ENCODE data around the gene PRG3.
"Not testable (repeated sequence)": the region's sequence is repeated elsewhere in the genome, so short reads cannot be mapped to it uniquely, and the experiment has no call there.

The PRG3 gene

DNA sequence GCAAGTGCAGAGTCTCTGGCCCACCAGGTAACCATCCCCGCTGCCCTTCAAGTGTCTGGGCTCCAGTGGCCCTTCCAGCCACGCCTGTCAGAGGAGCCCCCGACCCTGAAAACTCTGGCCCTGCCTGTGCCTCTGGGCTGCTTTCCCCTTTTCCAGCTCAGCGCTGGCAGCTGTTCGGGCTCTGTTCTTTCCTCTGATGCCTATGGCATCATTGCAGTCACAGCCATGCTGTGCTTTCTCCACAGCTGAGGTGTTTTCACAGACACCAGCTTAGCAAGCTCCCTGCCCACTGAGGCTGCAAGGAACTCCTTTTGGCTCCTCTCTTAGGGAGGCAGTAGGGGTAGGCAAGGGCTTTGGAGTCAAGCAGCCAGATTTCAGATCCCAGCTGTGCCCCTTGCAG, 21.6 kb downstream of the PRG3 start:
- DNase-seq (ENCODE audit: low read depth) = no peak

DNA sequence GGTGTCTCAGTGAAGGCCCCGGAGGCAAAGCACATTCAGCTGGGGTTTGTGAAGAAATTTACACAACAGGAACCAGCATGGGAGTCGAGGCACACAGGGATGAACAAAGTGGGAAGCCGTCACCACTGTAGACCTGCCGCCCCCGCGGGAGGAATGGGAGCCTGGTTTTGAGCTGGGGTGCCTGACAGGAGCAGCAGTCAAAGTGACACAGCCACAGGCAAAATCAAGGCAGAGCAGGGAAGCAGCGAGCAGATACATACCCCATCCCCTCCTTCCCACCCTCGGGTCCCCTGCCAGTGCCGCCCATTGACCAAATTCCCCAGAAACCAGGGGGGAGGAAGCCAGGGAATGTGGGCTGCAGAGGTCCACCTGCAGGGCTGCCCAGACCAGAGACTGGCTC, 22.0 kb downstream of the PRG3 start:
- no peak for DNase-seq (ENCODE audit: low read depth)

DNA sequence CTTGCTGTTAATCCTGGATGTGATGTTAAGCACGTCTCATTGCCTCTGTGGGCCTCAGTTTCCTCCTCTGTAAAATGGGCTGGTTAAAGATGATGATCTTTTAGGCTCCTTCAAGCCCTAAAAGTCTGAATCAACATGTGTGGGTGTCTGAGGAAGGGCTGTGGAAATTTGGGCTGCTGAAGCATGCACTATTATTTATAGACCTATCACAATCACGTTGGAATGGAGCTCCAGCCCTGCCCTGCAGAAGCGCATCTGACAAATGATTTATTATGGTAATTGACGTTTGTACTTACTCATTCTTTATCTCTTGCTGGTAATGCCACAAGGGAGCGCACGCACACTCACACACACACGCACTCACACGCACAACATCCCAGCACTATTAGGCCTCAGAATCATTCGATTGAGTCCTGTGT, 22.4 kb downstream of the PRG3 start:
- no peak for DNase-seq (ENCODE audit: low read depth)

DNA sequence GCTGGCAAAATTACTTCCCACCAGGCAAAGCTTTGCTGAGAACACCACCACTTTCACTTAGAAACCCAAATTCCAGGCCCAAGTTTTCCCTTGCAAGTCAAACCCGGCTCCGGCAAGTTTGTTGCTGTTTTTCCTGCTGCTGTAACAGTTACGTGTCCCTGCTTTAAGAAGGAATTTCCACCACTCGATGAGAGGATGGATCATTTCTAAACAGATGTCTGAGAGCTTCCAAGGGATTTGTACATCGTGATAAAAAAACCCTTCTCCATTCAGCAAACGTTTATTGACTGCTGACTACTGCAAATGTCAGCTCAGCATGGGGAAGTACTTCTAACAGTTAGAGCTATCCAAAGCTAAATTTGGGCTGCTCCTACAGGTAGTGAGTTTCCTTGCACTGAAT, 23.1 kb downstream of the PRG3 start:
- DNase-seq (ENCODE audit: low read depth) = no peak

DNA sequence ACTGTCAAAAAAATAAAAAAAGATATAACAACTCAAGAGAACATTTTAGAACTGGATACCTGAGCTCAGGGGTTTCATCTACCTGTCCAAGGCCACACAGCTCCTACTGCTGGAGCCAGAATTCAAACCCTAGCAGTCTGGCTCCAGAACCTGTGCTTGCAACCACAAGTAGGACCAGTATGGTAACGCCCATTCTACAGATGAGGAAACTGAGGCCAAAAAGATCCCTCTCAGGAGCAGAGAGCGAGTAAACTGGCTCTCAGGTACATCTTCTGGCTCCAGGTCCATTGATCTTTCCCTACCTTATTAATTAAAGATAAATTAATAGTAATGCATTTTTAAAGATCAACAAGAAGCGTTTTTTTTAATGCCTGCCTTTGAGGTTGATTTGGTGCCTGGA, 23.6 kb downstream of the PRG3 start:
- no peak for DNase-seq (ENCODE audit: low read depth)

DNA sequence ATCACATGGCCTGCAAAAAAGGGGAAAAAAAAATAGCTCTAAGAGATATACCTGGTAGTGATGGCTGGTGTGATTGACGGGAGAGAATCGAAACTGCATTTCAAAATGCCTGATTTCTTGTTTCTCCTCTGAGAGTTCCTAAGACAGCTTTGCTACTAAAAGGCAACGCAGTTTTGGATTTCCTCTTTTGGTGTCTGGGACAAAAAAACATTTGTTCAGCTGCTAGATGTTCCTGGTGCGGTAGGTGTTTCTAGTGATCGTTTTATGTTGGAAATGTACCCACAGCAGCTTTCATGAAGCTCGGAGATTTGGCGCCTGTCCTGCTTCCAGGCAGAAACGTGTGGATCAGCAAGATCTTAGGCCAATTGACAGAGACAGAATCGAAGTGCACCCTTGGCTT, 24.7 kb downstream of the PRG3 start:
- DNase-seq (ENCODE audit: low read depth) = no peak

DNA sequence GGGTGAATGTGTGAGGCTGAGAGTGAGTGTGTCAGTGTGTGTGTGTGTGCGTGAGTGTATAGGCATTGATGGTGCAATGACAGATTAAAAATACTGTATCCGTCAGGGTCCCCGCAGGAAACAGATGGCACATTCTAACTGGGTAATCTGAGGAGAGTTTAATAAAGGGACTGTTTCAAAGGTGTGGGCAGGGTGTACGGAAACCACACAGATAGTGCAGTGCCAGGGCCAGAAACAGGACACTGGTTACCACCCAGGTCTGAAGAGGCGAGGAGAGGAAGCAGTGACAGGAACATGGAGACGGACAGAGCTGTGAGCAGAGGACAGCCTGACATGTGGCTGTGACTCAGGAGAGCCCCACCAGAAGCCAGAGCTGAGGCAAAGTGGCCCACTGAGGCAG, 26.3 kb downstream of the PRG3 start:
- no peak for DNase-seq (ENCODE audit: low read depth)

DNA sequence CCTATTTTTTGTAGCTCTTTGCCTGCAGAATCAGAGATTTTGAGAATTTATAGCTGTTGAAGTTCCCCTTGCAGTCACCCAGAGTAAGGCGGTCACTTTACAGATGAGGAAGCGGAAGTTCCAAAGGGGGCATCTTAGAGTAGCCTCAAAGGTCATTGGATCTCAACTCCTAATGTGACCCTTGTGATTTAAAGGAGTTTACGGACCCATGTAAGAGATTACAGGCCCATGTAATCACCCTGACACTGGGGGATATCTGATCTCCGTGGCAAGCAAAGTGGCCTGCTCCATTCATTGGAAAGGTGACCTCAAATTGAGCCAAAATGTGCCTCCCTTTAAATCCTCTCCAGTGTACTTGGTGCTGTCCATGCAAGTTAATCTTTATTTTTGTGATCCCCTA, 27.1 kb downstream of the PRG3 start:
- DNase-seq (ENCODE audit: low read depth) = no peak

DNA sequence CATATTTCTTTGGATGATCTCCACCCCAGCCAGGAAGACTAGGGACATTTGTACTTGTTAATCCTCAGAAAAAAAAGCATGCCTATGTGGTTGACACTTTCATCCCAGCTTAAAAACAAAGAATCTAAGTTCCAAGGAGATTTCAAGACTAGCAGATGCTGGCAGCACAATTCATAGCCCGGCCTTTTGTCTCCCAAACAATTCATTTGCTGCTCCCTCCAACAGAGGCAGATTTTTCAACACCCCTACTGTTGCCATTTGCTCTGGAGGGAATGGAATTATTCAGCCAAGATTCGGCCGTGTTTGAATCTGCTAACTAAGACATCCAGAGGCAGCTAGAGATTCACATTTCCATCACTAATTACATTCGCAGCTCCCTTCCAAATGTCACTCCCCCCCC, 27.5 kb downstream of the PRG3 start:
- no peak for DNase-seq (ENCODE audit: low read depth)

DNA sequence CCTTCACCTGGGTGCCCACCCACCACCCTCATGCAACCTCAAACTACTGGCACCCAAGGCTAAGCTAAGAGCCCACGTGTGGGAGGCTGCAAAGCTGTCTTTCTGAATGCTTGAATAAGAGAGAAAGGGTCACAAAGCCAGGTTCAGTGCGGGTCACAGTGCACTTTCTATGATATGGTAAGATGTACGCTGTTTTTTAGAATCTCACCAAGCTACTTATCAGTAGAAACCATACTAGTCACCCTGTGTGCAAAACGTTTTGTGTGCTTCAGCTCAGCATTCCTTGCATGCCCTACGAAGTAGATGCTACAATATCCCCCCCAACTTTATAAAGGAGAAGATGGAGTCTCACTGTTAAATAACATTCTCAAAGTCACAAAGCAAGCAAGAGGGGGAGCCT, 27.9 kb downstream of the PRG3 start:
- no peak for DNase-seq (ENCODE audit: low read depth)

DNA sequence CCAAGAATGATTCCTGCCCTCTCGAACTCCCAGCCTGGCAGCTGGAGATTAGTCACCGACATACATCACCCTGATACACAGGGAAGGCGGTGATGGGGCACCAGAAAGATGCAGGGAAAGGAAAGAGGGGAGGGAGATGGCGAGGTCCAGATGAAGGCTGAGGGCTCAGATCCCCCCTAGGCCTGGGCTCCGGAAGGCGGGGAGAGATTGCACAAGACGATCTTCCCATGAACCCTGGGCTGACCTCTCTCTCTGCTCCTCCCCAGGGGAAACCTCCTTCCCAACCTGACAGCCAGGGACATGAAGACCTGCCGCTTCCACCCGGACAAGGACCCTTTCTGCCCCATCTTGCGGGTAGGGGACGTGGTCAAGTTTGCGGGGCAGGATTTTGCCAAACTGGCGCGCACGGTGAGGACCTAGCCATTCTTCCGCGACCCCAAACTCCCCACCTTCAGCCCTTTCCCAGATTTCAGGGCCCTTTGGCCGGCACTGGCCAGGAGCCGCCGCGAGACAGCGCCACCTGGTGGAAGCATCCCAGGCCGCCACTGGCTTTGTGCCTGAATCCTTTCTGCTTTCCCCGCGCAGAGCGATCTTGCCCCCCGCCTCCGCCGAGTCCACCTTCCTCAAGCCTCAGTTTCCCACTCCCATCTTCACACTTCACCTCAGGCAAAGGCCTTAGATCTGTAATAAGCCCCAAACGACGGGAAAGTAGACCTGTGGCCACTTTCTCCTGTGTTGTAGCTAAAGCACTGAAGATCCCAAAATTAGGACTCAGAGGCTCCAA, 31.3 kb downstream of the PRG3 start:
- DNase-seq (ENCODE audit: low read depth) = no peak

DNA sequence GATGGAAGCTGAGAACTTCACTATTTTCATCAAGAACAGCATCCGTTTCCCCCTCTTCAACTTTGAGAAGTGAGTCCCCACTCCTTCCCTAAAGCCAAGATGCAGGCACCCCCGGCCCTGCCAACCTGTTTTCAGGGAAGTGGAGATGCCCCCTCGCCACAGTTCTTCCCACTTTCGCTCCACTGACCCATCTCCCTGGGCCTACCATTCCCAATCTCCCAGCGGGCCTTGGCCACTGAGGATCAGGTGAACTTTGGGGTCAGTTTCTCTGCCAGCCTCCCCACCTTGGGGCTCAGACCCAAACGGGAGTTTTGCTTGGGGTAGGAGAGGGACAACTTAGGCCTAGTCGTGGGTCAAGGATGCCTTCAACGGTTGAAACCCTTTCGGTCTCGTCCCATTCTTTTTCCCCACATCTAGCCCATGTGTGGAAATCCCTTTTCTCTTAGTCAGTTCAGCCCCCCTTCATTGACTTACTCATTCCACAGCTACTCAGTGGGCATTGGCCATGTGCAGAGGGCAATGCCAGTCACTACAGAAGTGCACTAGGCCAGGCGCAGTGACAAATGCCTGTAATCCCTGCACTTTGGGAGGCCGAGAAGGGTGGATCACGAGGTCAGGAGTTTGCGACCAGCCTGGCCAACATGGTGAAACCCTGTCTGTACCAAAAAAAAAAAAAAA, 32.2 kb downstream of the PRG3 start:
- no peak for DNase-seq (ENCODE audit: low read depth)

DNA sequence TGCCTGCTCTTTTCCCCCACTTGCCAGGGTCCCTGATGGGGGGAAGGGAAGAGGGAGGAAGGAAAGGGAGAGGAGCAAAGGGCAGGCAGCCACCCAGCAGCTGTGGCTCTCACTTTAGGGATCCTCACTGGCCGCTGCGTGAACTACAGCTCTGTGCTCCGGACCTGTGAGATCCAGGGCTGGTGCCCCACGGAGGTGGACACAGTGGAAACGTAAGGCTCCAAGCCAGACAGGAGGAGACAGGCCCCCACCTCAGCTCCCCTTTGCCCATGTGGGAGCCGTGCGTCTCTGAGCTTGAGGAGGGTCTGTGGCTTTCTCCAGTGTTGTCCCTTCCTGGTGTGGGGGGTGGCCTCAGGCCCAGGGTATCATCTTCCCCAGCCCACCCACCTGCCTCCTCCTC, 32.9 kb downstream of the PRG3 start:
- no peak for DNase-seq (ENCODE audit: low read depth)

DNA sequence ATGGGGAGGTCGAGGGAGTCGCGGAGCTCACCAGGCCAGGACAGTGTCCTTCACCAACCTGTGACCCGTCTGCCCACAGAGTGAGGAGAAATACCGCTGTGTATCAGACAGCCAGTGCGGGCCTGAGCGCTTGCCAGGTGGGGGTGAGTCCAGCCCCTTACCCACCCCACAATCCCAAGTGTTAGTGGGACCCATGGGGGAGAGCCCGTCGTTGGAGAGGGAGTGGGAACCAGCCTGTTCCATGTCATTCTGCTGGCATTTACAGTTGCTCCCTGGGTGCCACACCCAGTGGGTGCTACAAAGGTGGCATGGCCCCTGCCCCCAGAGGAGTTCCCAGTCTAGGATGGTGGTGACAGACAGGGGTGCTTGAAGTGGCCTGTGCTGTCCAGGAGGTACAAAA, 33.6 kb downstream of the PRG3 start:
- DNase-seq (ENCODE audit: low read depth) = no peak

DNA sequence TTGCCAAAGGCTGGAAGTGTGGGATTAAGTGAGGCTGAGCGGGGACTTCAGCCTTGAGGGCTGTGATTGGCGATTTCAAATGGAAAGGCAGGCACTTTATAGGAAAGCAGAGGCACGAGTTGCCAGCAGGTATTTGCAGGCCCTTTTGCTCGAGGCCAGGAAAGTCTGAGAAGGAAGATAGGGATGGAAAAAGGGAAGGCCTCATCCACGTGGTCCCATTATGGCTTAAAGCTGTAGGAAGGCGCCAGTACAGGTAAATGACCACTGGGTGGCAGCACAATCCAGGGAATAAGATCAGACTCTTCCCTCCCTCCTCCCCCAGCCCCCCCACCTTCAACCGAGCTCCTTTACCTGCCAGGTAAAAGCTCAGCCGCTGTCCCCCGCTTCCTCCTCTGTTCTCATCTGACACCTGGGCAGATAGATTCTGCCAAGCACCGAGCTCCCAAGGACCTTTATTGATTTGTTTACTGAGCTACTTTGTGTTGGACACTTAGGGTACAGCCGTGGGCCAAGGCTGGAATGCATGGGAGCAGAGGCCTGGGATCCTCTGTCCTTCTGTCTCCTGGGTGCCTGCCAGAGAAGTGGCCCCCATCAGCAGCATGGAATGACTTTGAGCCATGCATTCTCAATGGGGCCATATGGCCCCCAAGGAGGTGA, 35.3 kb downstream of the PRG3 start:
- DNase-seq (ENCODE audit: low read depth) = no peak

DNA sequence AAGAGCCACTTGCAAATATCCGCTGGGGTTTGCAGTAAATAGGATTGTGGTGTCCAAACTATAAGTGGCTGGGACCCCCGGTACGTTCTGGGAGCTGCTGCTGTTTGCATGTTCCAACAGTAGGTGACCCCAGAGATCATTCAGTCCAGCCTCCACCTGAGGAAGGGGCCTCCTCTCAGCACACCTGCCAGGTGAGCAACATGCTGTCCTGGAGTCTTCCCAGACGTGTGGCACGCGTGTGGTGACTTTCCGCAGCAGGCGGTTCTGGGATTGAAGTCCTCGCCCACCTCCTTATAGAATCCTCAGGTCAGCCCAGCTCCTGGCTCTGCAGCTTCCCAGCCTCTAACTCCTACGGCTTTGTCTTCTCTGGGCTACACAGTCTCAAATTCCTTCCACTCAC, 36.1 kb downstream of the PRG3 start:
- DNase-seq (ENCODE audit: low read depth) = no peak

DNA sequence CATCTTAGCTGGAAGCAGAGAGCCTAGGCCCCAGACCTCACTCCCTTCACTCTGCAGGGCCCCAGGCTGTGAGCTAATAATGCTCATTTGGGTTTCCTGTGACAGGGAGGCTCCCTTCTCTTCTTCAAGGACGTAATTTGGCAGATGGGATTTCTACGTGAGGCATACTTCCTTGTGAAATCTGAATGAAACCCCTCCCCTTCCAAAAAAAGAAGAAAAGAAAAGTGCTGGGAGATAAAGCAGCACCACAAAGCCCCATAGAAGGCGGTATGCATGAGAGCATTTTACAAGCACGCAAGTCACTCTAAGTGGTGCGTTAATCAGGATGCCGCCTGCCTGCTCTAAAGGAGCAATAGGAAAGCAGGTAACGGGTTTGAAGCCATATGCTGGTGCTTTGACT, 37.1 kb downstream of the PRG3 start:
- no peak for DNase-seq (ENCODE audit: low read depth)

DNA sequence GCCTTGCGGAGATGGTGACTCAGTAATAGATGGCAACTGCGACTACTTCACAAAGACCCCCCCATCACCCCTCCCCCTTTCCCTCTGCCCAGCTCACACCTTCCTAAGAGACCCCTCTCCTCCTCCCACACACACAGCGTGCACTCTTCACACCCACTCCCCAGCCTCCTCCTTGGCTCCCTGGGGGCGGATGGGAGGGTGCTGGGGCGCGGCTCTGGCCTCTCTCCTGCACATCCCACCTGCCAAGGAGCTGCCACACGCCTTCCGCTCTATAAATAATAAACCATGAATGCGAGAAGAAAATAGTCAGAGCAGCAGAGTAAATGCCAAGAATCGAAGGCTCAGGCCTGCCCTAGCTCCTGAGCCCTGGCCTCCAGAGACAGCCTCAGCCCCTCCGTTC, 38.2 kb downstream of the PRG3 start:
- DNase-seq (ENCODE audit: low read depth) = no peak

DNA sequence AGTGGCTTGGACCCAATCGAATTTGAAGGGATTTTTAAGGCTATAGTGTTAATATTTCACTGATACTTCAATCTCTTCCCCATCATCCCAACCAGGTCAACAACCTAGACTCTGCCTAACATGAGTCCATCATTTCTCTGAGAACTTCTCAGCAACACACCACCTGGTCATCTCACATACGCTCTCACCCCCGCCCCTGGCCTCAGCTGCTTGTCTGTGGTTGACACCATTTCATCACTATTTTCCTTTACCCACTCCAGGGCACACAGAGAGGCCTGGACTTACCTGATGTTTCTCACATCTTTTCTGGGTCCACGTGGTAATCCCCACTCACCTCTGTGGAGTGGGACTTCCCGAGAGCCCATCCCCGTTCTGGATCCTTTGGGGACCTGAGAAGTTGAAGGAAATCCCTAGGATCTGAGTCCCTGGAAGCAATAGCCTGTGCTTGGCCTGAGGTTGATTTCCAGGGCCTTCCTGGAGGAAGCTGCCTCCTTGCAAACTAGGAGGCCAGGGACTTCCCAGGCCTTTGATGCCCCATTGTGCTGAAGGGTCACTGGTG, 39.6 kb downstream of the PRG3 start:
- no peak for DNase-seq (ENCODE audit: low read depth)

DNA sequence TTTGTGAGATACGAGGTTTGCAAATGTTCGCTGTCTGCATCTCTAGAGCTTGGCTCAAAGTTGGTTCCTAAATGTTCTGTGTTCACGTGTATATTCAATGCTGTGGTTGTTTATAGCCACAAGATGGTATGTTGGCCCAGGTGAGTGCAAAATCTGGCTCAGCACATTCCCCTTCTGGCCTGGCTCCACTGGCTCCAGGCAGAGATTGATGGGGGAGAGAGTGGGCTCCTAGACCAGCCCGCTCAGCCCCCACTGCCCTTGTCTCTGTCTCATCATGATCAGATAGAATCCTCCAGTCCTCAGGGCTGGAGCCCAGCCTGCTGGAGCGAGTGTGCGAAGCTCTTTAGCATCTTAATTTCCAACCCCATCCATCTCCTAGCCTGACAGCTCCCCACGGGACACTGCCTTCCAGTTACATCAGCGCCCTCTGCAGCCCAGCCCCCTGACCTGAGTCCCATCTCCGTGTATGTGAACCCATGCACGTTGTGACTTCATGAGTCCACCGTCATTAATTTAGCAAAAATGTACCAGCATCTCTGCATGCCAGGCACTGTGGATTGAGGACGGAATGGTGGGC, 40.8 kb downstream of the PRG3 start:
- DNase-seq (ENCODE audit: low read depth) = no peak

DNA sequence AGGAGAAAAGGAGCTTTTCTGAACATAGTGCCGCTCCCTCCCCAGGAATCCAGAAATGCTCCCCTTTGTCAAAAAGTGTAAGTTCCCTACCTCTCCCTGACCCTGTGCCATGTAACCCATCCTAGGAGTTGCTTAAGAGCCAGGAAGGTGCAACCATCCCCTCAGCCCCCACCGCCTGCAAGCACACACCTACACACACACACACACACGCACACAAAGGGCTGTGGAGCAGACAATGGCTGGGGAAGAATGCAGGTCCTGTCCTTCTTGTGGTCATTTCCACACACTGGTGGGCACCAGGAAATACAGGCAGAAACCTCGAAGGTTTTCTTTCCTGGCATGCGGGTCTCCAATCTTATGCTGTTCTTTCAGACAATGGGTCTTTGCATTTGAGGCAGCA, 41.6 kb downstream of the PRG3 start:
- no peak for DNase-seq (ENCODE audit: low read depth)

DNA sequence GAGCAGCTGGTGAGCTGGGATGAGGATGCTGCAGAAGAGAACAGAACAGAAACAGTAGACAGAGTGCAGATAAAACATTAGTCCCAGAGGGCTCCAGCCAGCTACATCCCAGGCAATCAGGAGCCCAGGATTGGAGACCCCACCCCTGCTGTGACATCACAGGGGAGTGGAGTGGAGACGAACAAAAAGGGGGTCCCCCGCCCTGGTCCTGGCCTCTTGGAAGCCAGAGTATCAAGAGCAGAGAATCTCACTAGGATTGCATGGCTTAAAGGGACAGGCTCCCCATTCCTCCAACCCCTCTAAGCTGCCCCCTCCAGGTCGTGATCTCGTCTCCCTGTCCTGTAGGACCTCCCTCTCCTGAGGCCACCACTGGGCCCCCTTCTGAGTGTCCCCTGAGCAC, 42.8 kb downstream of the PRG3 start, which contains the start of gene P2RX3:
Gene P2RX3 (plus strand): TSS at position 211 of the 400 bp plus-strand sequence. CDS start 199 bp downstream, outside the sequence.
- DNase-seq (ENCODE audit: low read depth) = no peak

DNA sequence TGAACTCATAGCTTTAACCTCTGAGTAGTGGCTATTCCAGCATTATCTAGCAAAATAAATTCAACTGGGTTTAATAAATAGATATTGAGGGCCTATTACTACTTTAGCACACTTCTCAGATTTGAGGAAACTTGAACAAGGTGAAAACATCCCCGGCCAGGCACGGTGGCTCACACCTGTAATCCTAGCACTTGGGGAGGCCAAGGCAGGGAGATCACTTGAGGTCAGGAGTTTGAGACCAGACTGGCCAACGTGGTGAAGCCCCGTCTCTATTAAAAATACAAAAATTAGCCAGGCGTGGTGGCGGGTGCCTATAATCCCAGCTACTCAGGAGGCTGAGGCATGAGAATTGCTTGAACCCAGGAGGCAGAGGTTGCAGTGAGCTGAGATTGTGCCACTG, 44.1 kb downstream of the PRG3 start:
- DNase-seq (ENCODE audit: low read depth) = not testable (repeated sequence)
